Endothelial cell of umbilical vein (primary cell): ENCODE results near the gene MAGI1. TPM values are rescaled to one million over a fixed set of nuclear protein-coding genes. Genes with fewer than 3 reads are reported as not detected.

ENCODE experiments used
- BruUV-seq: library from RNA; stranded (reverse); fragments of 400-500 nt; replicated peaks from 2 replicates; lab custom pipeline; 2021; lab: Mats Ljungman, UMichigan
- CTCF ChIA-PET: fragments of 300-600, 350-600 bp; sonication (Branson Sonifier 250); formaldehyde crosslinking; loops from one replicate; lab custom pipeline; 2021; ENCODE audit warnings: antibody characterized with exemption, inconsistent platforms; lab: Charles Lee
- POLR2A ChIA-PET: fragments of 300-600, 350-600 bp; sonication (Branson Sonifier 250); formaldehyde crosslinking; loops from one replicate; lab custom pipeline; 2021; ENCODE audit warnings: antibody characterized with exemption, inconsistent platforms; lab: Charles Lee
- DNase-seq: peaks from one replicate; pipeline ENCODE4 v3.0.0-alpha.2; 2011; ENCODE audit warnings: low read depth, low spot score
- FAIRE-seq: peaks from 2 replicates; lab custom pipeline; 2011; peaks lifted over from hg19 to GRCh38; lab: Jason Lieb, UNC
- H2AFZ ChIP-seq: 2 replicates; pipeline ENCODE4 v1.6.0; 2012; ENCODE audit warnings: low read depth, low read length, control low read depth, inconsistent platforms
- H3K27ac ChIP-seq: 2 replicates; pipeline ENCODE4 v1.5.1; 2011; ENCODE audit warnings: low read depth, mild to moderate bottlenecking, control low read depth, low read length, moderate library complexity; ENCODE audit not compliant: insufficient read depth
- H3K27me3 ChIP-seq, 2 experiments: 2 replicates each; pipeline versions ENCODE4 v1.6.0 to v1.6.1; 2011; ENCODE audit warnings: low read length in 2 of 2, mixed read lengths in 1 of 2; ENCODE audit not compliant: control insufficient read depth in 2 of 2, insufficient read depth in 2 of 2
- H3K36me3 ChIP-seq, 2 experiments: 2 replicates in 1 of 2; 3 replicates in 1 of 2; pipeline ENCODE4 v1.5.1; 2011; ENCODE audit warnings: low read length in 2 of 2, mild to moderate bottlenecking in 1 of 2, moderate library complexity in 1 of 2; ENCODE audit not compliant: control insufficient read depth in 2 of 2, insufficient read depth in 2 of 2; ENCODE audit errors: extremely low read depth in 1 of 2
- H3K4me1 ChIP-seq: 3 replicates; pipeline ENCODE4 v1.5.1; 2011; ENCODE audit warnings: mild to moderate bottlenecking, low read length; ENCODE audit not compliant: control insufficient read depth, insufficient read depth; ENCODE audit errors: extremely low read depth
- H3K4me2 ChIP-seq: 2 replicates; pipeline ENCODE4 v1.6.1; 2011; ENCODE audit warnings: low read length, control low read depth, mixed read lengths; ENCODE audit not compliant: insufficient read depth
- H3K4me3 ChIP-seq, 3 experiments: fragments of 200-600 bp in 1 of 3; sonication (generic), shearing (Covaris generic) in 1 of 3; replicated peaks in 1 of 3; 2 replicates each; pipeline ENCODE4 v1.5.1; 2011 to 2016; ENCODE audit warnings: control low read depth in 3 of 3, low read length in 3 of 3, mild to moderate bottlenecking in 2 of 3, inconsistent platforms in 1 of 3, low read depth in 1 of 3, moderate library complexity in 1 of 3; ENCODE audit not compliant: insufficient read depth in 1 of 3
- H3K79me2 ChIP-seq: 2 replicates; pipeline ENCODE4 v1.6.0; 2012; ENCODE audit warnings: low read length, inconsistent platforms; ENCODE audit not compliant: control insufficient read depth, insufficient read depth
- H3K9ac ChIP-seq: replicated peaks from 2 replicates; pipeline ENCODE3; 2011; ENCODE audit warnings: low read length, control low read depth; ENCODE audit not compliant: insufficient read depth; ENCODE audit errors: extremely low read depth
- H3K9me1 ChIP-seq: replicated peaks from 3 replicates; pipeline ENCODE4 v1.6.0; 2011; ENCODE audit warnings: mild to moderate bottlenecking, low read length; ENCODE audit not compliant: control insufficient read depth, insufficient read depth; ENCODE audit errors: extremely low read depth
- H3K9me3 ChIP-seq: replicated peaks from 2 replicates; pipeline ENCODE4 v1.5.1; 2012; ENCODE audit warnings: low read length, inconsistent platforms; ENCODE audit not compliant: control insufficient read depth, insufficient read depth
- H4K20me1 ChIP-seq: replicated peaks from 2 replicates; pipeline ENCODE3; 2011; ENCODE audit warnings: mild to moderate bottlenecking, low read length; ENCODE audit not compliant: control insufficient read depth, insufficient read depth; ENCODE audit errors: extremely low read depth
- EZH2 ChIP-seq: IDR thresholded peaks from 2 replicates; pipeline ENCODE4 v1.6.1; 2012; ENCODE audit warnings: borderline replicate concordance, low read depth, mild to moderate bottlenecking, moderate library complexity, low read length, inconsistent platforms; ENCODE audit not compliant: severe bottlenecking
- FOS ChIP-seq: IDR thresholded peaks from 2 replicates; pipeline ENCODE4 v1.6.1; 2011; ENCODE audit warnings: mild to moderate bottlenecking, low read length, moderate library complexity, borderline replicate concordance; ENCODE audit not compliant: insufficient read depth
- GATA2 ChIP-seq: IDR thresholded peaks from 2 replicates; pipeline ENCODE4 v1.7.0; 2011; ENCODE audit warnings: low read depth, mild to moderate bottlenecking, moderate library complexity, mixed read lengths, low read length; ENCODE audit not compliant: insufficient read length, insufficient read depth
- JUN ChIP-seq: IDR thresholded peaks from 2 replicates; pipeline ENCODE4 v1.6.1; 2011; ENCODE audit warnings: borderline replicate concordance, low read depth; ENCODE audit not compliant: insufficient read length, insufficient read depth
- MYC ChIP-seq: IDR thresholded peaks from one replicate; pipeline ENCODE4 v1.6.1; 2011; ENCODE audit warnings: mild to moderate bottlenecking, low read depth, low read length
- POLR2A ChIP-seq: IDR thresholded peaks from 2 replicates; pipeline ENCODE4 v1.6.1; 2012; ENCODE audit warnings: low read depth, mild to moderate bottlenecking, control low read depth, low read length
- POLR2AphosphoS5 ChIP-seq: IDR thresholded peaks from 2 replicates; pipeline ENCODE4 v1.6.1; 2012; ENCODE audit warnings: low read depth, mild to moderate bottlenecking, control low read depth, low read length, moderate library complexity; ENCODE audit not compliant: insufficient read depth
- dilution Hi-C: fragments of 300-500 bp; cut with MboI; formaldehyde crosslinking; loops from one replicate; pipeline ENCODE4 v1.15.0; 2019; ENCODE audit warnings: low sequenced_read_pairs; ENCODE audit not compliant: extremely low pct_ligation_motif_present
- intact Hi-C: fragments of 100-400 bp; cut with micrococcal nuclease; formaldehyde crosslinking; loops from one replicate; pipeline ENCODE4 v1.10.0; 2022
- polyA plus RNA-seq, 4 experiments: library from polyadenylated mRNA; depleted of rRNA in 3 of 4; stranded (reverse) in 3 of 4; unstranded in 1 of 4; fragments of >200 nt; gene quantifications; 2 replicates each; pipeline versions ENCODE4 v1.2.1 to v1.2.3, GENCODE V29; 2011 to 2012; ENCODE audit warnings: missing spikeins in 1 of 4
- total RNA-seq: library from RNA; stranded (reverse); gene quantifications from 2 replicates; pipeline ENCODE4 v1.2.3, GENCODE V29; 2021
- TF ChIP-seq, protein P1 (sequence below): IDR thresholded peaks from 2 replicates; pipeline ENCODE4 v1.6.1; 2011; ENCODE audit not compliant: insufficient read depth, insufficient read length
- TF ChIP-seq, protein P2 (sequence below), 2 donors: IDR thresholded peaks; 1 replicate in 1 of 2; 2 replicates in 1 of 2; pipeline ENCODE4 v1.5.1; 2011; ENCODE audit warnings: low read length in 2 of 2, mild to moderate bottlenecking in 2 of 2, moderate library complexity in 2 of 2, control low read depth in 1 of 2, inconsistent platforms in 1 of 2, low read depth in 1 of 2; ENCODE audit not compliant: insufficient read depth in 1 of 2; ENCODE audit errors: extremely low read depth in 1 of 2

Gene MAGI1
- total and polyA plus RNA-seq, 2 donors (not counting 3 experiments of a cell fraction or from before 2014, with no cell fraction given), result 10.1 to 47.9 TPM

DNA sequence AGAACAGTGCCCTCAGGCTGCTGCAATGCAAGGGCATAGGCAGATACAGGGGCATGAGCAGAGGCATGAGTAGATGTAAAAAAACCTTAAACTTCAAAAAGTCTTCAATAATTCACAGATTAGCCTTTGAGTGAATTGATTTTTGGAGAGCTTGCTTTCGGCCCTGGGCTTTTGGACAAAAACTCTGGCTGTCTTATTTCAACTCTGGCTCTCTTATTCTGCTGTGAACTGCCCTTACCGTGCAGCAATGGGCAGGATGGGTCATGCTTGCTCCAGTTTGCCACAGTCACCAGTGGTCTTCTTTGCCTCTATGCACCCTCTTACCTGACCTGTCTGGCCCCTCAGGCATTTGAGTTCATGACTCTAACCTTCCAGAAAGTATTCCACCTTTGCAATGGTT is 555.7 kb downstream of the MAGI1 start:
- Histone ChIP-seq H3K27me3 (peaks cover 0 to 2% of the 10 kb centered on the region in 2 experiments), H3K4me3 (no peak overlapping the region), H3K9me3 (no peaks in the 10 kb centered on the region), H3K79me2 (no peaks in the 10 kb centered on the region), H3K4me1 (no peaks in the 10 kb centered on the region), H3K27ac (no peak overlapping the region), H3K36me3 (no peaks in the 10 kb centered on the region), H4K20me1 (peaks cover 11% of the 10 kb centered on the region), H3K9me1 (no peaks in the 10 kb centered on the region), H3K9ac (no peak overlapping the region), H3K4me2 (no peak overlapping the region), H2AFZ (no peak overlapping the region)
- TF ChIP-seq POLR2A (no peak), JUN (no peak), GATA2 (no peak), EZH2 (no peak), MYC (no peak), POLR2AphosphoS5 (no peak), FOS (no peak)
- TF ChIP-seq, protein P1, sequence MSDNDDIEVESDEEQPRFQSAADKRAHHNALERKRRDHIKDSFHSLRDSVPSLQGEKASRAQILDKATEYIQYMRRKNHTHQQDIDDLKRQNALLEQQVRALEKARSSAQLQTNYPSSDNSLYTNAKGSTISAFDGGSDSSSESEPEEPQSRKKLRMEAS, result no peak
- TF ChIP-seq, protein P2, sequence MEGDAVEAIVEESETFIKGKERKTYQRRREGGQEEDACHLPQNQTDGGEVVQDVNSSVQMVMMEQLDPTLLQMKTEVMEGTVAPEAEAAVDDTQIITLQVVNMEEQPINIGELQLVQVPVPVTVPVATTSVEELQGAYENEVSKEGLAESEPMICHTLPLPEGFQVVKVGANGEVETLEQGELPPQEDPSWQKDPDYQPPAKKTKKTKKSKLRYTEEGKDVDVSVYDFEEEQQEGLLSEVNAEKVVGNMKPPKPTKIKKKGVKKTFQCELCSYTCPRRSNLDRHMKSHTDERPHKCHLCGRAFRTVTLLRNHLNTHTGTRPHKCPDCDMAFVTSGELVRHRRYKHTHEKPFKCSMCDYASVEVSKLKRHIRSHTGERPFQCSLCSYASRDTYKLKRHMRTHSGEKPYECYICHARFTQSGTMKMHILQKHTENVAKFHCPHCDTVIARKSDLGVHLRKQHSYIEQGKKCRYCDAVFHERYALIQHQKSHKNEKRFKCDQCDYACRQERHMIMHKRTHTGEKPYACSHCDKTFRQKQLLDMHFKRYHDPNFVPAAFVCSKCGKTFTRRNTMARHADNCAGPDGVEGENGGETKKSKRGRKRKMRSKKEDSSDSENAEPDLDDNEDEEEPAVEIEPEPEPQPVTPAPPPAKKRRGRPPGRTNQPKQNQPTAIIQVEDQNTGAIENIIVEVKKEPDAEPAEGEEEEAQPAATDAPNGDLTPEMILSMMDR (IDR thresholded peaks at IDR 0.05; ENCODE audit: extremely low read depth in 1 of 2, insufficient read depth in 1 of 2, low read depth in 1 of 2, low read length in 2 of 2), result no peak
- FAIRE-seq, result no peak
- ChIA-PET POLR2A (no interaction called here), CTCF (no interaction called here)
- dilution Hi-C loops, result no loop called here
- intact Hi-C loops, result no loop called here
- no TSS peak for BruUV-seq
- no peak for DNase-seq
